ENCODE results near the gene GINS2. TPM values are rescaled to one million over a fixed set of nuclear protein-coding genes. Genes with fewer than 3 reads are reported as not detected.

The GINS2 gene
- total and polyA plus RNA-seq, 12 donors, result 0.20 to 2.8 (median 0.72) TPM

GRCh38 chr16:85678821-85679220 lies 9.9 kb downstream of the GINS2 start:
- no peak for ATAC-seq
- H3K9me3 ChIP-seq, result no peaks in the 10 kb centered on the region
- H3K4me1 ChIP-seq, result peaks cover 2 to 20% (median 9%) of the 10 kb centered on the region in 9 donors
- DNase-seq, result no peak
- intact Hi-C loops (cut with DNase I), result loop anchor here in 1 of 10 donors (5.0 kb wide), 1 partner anchor 38 kb away; no protein-coding TSS in a partner anchor
- TF ChIP-seq CTCF (IDR thresholded peaks at IDR 0.05), result no peak
- peaks cover 0 to 56% (median 0%) of the 10 kb centered on the region in 9 donors for H3K36me3 ChIP-seq
- no peak overlapping the region for H3K4me3 ChIP-seq
- 89 to 92% methylated on average over 5 of the region's 5 CpGs for WGBS, 2 donors
- no peaks in the 10 kb centered on the region for H3K27me3 ChIP-seq
- H3K27ac ChIP-seq, result no peak overlapping the region

- WGBS, 2 donors, result 81 to 93% methylated on average over 8 of the region's 8 CpGs
- intact Hi-C loops (cut with DNase I), result loop anchor here in 1 of 10 donors (5.0 kb wide), 1 partner anchor 39 kb away; no protein-coding TSS in a partner anchor
- Histone ChIP-seq H3K9me3 (no peaks in the 10 kb centered on the region), H3K27me3 (no peaks in the 10 kb centered on the region), H3K27ac (no peak overlapping the region), H3K36me3 (peaks cover 0 to 64% (median under 1%) of the 10 kb centered on the region in 9 donors), H3K4me3 (no peak overlapping the region), H3K4me1 (peaks cover 2 to 27% (median 14%) of the 10 kb centered on the region in 9 donors)
- ATAC-seq, result no peak
- no peak for TF ChIP-seq CTCF (IDR thresholded peaks at IDR 0.05)
- no peak for DNase-seq
Observed at GRCh38 chr16:85678016-85678415, 10.7 kb downstream of the GINS2 start.

- Histone ChIP-seq H3K27ac (no peak overlapping the region), H3K4me3 (no peak overlapping the region), H3K4me1 (peaks cover 2 to 27% (median 14%) of the 10 kb centered on the region in 9 donors), H3K36me3 (peaks cover 0 to 69% (median 6%) of the 10 kb centered on the region in 9 donors), H3K27me3 (no peaks in the 10 kb centered on the region), H3K9me3 (no peaks in the 10 kb centered on the region)
- intact Hi-C loops (cut with DNase I), result loop anchor here in 1 of 10 donors (5.0 kb wide), 1 partner anchor 40 kb away; no protein-coding TSS in a partner anchor
- no peak for TF ChIP-seq CTCF (IDR thresholded peaks at IDR 0.05)
- WGBS, 2 donors, result 88 to 94% methylated on average over 6 of the region's 6 CpGs
- ATAC-seq (no peak), DNase-seq (no peak)
Observed at GRCh38 chr16:85677383-85677967, 11.3 kb downstream of the GINS2 start.

GRCh38 chr16:85676466-85676865 lies 12.3 kb downstream of the GINS2 start:
- DNase-seq (no peak), ATAC-seq (no peak)
- no peak overlapping the region for H3K4me3 ChIP-seq
- H3K27ac ChIP-seq, result no peak overlapping the region
- no peaks in the 10 kb centered on the region for H3K27me3 ChIP-seq
- peaks cover 0 to 79% (median 14%) of the 10 kb centered on the region in 9 donors for H3K36me3 ChIP-seq
- H3K9me3 ChIP-seq, result no peaks in the 10 kb centered on the region
- intact Hi-C loops (cut with DNase I), result loop anchor here in 1 of 10 donors (5.0 kb wide), 1 partner anchor 41 kb away; no protein-coding TSS in a partner anchor
- peaks cover 2 to 27% (median 14%) of the 10 kb centered on the region in 9 donors for H3K4me1 ChIP-seq
- no peak for TF ChIP-seq CTCF (IDR thresholded peaks at IDR 0.05)
- WGBS, 2 donors, result 93 to 95% methylated on average over 7 of the region's 7 CpGs
